Vagina (tissue), 2 donors: Measurements from ENCODE around the gene PIMREG. TPM values are rescaled to one million over a fixed set of nuclear protein-coding genes. Genes with fewer than 3 reads are reported as not detected.

Experiments used
- DNase-seq, 2 donors: peaks; one replicate each; pipeline ENCODE4 v3.0.0-alpha.2; 2017; ENCODE audit errors: extremely low spot score in 2 of 2
- H3K27ac ChIP-seq: fragments of 200-600 bp; sonication (generic); one replicate; pipeline ENCODE4 v1.5.1; 2019
- H3K27me3 ChIP-seq: fragments of 200-600 bp; sonication (generic); one replicate; pipeline ENCODE4 v1.5.1; 2019
- H3K36me3 ChIP-seq, 2 donors: fragments of 200-600 bp; sonication (generic); one replicate each; pipeline ENCODE4 v1.5.1; 2017 to 2019
- H3K4me1 ChIP-seq: fragments of 200-600 bp; sonication (generic); one replicate; pipeline ENCODE4 v1.5.1; 2019
- H3K4me3 ChIP-seq, 2 donors: fragments of 200-600 bp; sonication (generic); 1 replicate in 1 of 2; 2 replicates in 1 of 2; pipeline ENCODE4 v1.5.1; 2016 to 2019
- H3K9me3 ChIP-seq: fragments of 200-600 bp; sonication (generic); one replicate; pipeline ENCODE4 v1.5.1; 2019
- POLR2A ChIP-seq, 2 donors: fragments of 450-650 bp; IDR thresholded peaks; one replicate each; pipeline ENCODE4 v1.6.1; 2017; ENCODE audit warnings: antibody characterized with exemption in 2 of 2, mild to moderate bottlenecking in 2 of 2, moderate library complexity in 2 of 2
- POLR2AphosphoS5 ChIP-seq, 2 donors: sonication (generic); formaldehyde crosslinking; IDR thresholded peaks; one replicate each; pipeline ENCODE4 v1.9.0; 2017; ENCODE audit warnings: antibody characterized with exemption in 2 of 2, mild to moderate bottlenecking in 2 of 2, low read depth in 1 of 2; ENCODE audit not compliant: insufficient read depth in 1 of 2
- intact Hi-C: fragments of 100-400 bp; cut with DNase I; formaldehyde crosslinking; loops from one replicate; pipeline ENCODE4 v1.15.1; 2023
- total RNA-seq: library from RNA; depleted of rRNA; stranded (reverse); fragments of >200 nt; gene quantifications from one replicate; pipeline ENCODE4 v1.2.3, GENCODE V29; 2016
- TF ChIP-seq, protein P1 (sequence below), 3 experiments: fragments of 450-650 bp in 2 of 3; fragments of 200-600 bp in 1 of 3; sonication (generic) in 1 of 3; IDR thresholded peaks; one replicate each; pipeline ENCODE4 v1.5.1; 2017 to 2019; ENCODE audit warnings: antibody characterized with exemption in 3 of 3, mild to moderate bottlenecking in 2 of 3, moderate library complexity in 2 of 3

The PIMREG gene
- total RNA-seq, 1 donor from 2014 or later = 0.74 TPM

DNA sequence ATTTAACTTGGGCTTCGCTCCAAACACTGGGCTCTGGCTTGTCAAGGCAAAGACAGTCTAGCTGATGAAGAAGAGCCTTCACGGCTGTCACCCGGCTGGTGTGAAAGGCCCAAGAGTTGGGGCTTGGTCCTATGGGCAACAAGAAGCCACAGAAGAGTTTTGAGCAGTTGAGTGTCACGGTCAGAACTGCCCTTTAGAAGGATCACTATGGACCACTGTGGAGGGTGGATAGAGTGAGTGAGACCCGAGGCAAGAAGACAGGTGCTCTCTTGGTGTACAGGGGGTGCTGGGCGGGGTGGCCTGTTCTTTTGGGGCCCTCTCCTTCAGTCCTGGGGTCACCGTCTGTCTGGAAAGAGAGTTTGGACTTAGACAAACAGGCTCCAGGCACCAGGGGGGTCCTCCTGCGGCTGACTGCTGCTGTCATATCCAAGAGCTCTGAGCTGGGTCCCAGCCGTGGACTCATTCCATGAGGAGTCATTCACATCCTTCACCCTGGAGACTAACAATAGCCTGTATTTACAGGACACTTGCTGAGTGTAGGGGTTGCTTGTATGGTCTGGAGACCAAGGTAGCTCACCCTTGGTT, 2.4 kb downstream of the PIMREG start:
- no peak for DNase-seq
- no peak overlapping the region for H3K4me3 ChIP-seq
- intact Hi-C loops = no loop called here
- no peaks in the 10 kb centered on the region for H3K27me3 ChIP-seq
- no peak overlapping the region for H3K27ac ChIP-seq
- H3K36me3 ChIP-seq = no peaks in the 10 kb centered on the region
- H3K4me1 ChIP-seq = peaks cover 14% of the 10 kb centered on the region
- no peaks in the 10 kb centered on the region for H3K9me3 ChIP-seq
- no peak for TF ChIP-seq POLR2A (IDR thresholded peaks at IDR 0.05)
- TF ChIP-seq, protein P1, sequence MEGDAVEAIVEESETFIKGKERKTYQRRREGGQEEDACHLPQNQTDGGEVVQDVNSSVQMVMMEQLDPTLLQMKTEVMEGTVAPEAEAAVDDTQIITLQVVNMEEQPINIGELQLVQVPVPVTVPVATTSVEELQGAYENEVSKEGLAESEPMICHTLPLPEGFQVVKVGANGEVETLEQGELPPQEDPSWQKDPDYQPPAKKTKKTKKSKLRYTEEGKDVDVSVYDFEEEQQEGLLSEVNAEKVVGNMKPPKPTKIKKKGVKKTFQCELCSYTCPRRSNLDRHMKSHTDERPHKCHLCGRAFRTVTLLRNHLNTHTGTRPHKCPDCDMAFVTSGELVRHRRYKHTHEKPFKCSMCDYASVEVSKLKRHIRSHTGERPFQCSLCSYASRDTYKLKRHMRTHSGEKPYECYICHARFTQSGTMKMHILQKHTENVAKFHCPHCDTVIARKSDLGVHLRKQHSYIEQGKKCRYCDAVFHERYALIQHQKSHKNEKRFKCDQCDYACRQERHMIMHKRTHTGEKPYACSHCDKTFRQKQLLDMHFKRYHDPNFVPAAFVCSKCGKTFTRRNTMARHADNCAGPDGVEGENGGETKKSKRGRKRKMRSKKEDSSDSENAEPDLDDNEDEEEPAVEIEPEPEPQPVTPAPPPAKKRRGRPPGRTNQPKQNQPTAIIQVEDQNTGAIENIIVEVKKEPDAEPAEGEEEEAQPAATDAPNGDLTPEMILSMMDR (IDR thresholded peaks at IDR 0.05) = no peak
- TF ChIP-seq POLR2AphosphoS5 (IDR thresholded peaks at IDR 0.05; ENCODE audit: insufficient read depth in 1 of 2, low read depth in 1 of 2) = no peak

DNA sequence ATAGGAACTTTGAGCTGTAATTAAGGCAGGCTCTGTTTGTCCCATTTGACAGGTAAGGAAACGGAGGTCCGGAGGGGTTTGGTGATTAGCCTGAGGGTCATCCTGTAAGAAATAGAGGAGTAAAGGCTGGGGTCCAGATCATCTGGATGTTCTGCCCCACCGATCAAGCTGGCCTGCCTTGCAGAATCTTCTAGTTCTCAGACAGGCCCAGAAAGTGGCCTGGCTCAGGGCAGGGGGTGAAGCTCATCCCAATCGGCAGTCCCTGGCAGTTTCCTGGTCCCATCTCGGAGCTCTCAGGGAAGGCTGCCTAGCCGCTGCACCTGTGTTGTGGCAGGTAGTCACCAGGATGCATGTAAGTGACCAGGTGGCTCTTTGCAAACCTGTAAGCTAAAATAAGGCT, 4.2 kb downstream of the PIMREG start:
- intact Hi-C loops = no loop called here

DNA sequence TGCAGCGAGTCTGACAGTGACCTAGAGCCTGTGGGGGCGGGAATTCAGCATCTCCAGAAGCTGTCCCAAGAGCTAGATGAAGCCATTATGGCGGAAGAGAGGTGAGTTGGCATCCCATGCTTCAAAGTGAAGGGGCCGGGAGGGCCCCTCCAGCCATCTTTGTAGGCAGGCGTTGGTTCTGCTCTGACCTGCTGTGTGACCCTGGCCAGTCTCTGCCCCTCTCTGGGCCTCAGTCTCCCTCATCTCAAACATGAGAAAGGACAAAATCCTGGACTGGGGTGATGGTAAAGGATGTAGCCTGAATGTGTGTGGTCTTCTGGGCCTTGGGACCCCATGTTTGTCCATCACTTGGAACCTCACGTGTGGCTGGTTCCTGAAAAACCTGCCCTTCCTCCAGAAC, 5.1 kb downstream of the PIMREG start:
- Histone ChIP-seq H3K4me1 (peaks cover 6% of the 10 kb centered on the region), H3K4me3 (no peak overlapping the region), H3K36me3 (no peaks in the 10 kb centered on the region), H3K9me3 (no peaks in the 10 kb centered on the region), H3K27ac (no peak overlapping the region), H3K27me3 (no peaks in the 10 kb centered on the region)
- DNase-seq = no peak
- intact Hi-C loops = no loop called here
- TF ChIP-seq POLR2A (IDR thresholded peaks at IDR 0.05) = no peak

More for the DNA sequence above, 4.2 kb downstream of the PIMREG start:
- Histone ChIP-seq H3K27ac (no peak overlapping the region), H3K4me1 (peaks cover 11% of the 10 kb centered on the region), H3K4me3 (no peak overlapping the region), H3K9me3 (no peaks in the 10 kb centered on the region), H3K36me3 (no peaks in the 10 kb centered on the region), H3K27me3 (no peaks in the 10 kb centered on the region)
- TF ChIP-seq POLR2AphosphoS5 (IDR thresholded peaks at IDR 0.05; ENCODE audit: insufficient read depth in 1 of 2, low read depth in 1 of 2) (no peak), POLR2A (IDR thresholded peaks at IDR 0.05) (no peak)
- TF ChIP-seq, protein P1 (IDR thresholded peaks at IDR 0.05) = no peak
- no peak for DNase-seq

DNA sequence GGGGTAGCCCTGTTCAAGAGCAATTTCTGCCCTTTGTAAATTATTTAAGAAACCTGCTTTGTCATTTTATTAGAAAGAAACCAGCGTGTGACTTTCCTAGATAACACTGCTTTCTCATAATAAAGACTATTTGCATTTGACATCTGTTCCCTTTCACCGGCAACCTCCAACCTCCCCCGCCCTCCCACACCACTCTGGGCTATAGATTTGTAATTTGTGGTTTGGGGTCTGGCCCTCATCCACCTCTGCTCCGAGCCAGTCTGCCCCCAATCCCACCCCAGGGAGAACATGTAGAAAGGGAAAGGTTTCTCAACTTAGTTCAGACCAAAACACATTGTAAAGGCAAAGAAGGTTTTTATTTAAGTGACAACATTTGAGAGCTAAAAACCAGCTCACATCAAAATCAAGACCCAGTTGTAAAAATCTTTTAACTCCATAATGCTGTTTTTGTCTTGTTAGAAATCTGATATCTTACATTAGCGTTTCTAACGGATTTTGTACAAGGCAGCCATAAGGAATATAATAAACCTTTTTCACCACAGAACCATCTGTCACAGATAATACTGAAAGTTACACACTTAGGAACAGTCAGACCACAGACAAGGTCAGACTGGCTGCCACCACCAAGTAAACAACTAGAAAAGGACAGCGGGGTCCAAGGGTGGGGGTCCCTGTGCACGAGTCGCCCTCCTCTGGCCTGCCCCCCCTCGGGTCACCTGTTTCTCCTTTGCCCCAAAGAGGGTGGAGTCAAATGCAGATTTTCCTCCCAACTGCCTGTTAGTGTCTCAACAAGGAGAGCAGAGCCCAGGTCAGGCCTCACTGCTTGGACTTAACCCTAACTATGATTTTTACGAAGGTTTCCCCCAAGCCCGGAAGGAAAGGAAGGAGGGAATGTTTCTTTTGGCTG, 6.9 kb downstream of the PIMREG start:
- H3K36me3 ChIP-seq = no peaks in the 10 kb centered on the region
- H3K4me3 ChIP-seq = no peak overlapping the region
- H3K27me3 ChIP-seq = no peaks in the 10 kb centered on the region
- intact Hi-C loops = no loop called here
- DNase-seq = no peak
- no peaks in the 10 kb centered on the region for H3K9me3 ChIP-seq
- H3K27ac ChIP-seq = no peak overlapping the region
- TF ChIP-seq POLR2AphosphoS5 (IDR thresholded peaks at IDR 0.05; ENCODE audit: insufficient read depth in 1 of 2, low read depth in 1 of 2) (no peak), POLR2A (IDR thresholded peaks at IDR 0.05) (no peak)
- TF ChIP-seq, protein P1 (IDR thresholded peaks at IDR 0.05) = no peak
- peaks cover 8% of the 10 kb centered on the region for H3K4me1 ChIP-seq

GRCh38 chr17:6452471-6453266, 8.4 kb downstream of the PIMREG start:
- no peaks in the 10 kb centered on the region for H3K9me3 ChIP-seq
- H3K27me3 ChIP-seq = no peaks in the 10 kb centered on the region
- no peak for TF ChIP-seq POLR2A (IDR thresholded peaks at IDR 0.05)
- TF ChIP-seq, protein P1 (IDR thresholded peaks at IDR 0.05) = no peak
- TF ChIP-seq POLR2AphosphoS5 (IDR thresholded peaks at IDR 0.05; ENCODE audit: insufficient read depth in 1 of 2, low read depth in 1 of 2) = no peak
- no peak overlapping the region for H3K27ac ChIP-seq
- no peak overlapping the region for H3K4me3 ChIP-seq
- intact Hi-C loops = no loop called here
- no peak for DNase-seq
- H3K36me3 ChIP-seq = no peaks in the 10 kb centered on the region
- H3K4me1 ChIP-seq = peaks cover 8% of the 10 kb centered on the region
